Measurements from ENCODE around the gene DRD2. TPM values are rescaled to one million over a fixed set of nuclear protein-coding genes. Genes with fewer than 3 reads are reported as not detected.

DRD2 gene
- total RNA-seq, 2 experiments from 2014 or later: not detected

- H3K27ac ChIP-seq (ENCODE audit: low read depth in 1 of 2, low read length in 2 of 2): no peak overlapping the region
- H3K36me3 Mint-ChIP-seq (ENCODE audit: low read depth): no peaks in the 10 kb centered on the region
- DNase-seq: no peak
- H3K27me3 ChIP-seq (ENCODE audit: control insufficient read depth in 1 of 2, insufficient read depth in 2 of 2, low read length in 2 of 2): no peaks in the 10 kb centered on the region
- H3K36me3 ChIP-seq (ENCODE audit: insufficient read depth, low read length): no peaks in the 10 kb centered on the region
- intact Hi-C loops (cut with DNase I, micrococcal nuclease): no loop called here
- H3K4me3 ChIP-seq (ENCODE audit: low read length): no peak overlapping the region
- H3K4me1 ChIP-seq (ENCODE audit: insufficient read depth, low read length): no peaks in the 10 kb centered on the region
- no peak overlapping the region for H3K27ac Mint-ChIP-seq
- H3K9me3 Mint-ChIP-seq: no peaks in the 10 kb centered on the region
- H3K4me1 Mint-ChIP-seq (ENCODE audit: low read depth): no peaks in the 10 kb centered on the region
- ChIA-PET CTCF (no interaction called here), POLR2A (no interaction called here)
- no peak for ATAC-seq (ENCODE audit: poor library complexity)
- no peaks in the 10 kb centered on the region for H3K9me3 ChIP-seq (ENCODE audit: control insufficient read depth in 1 of 2, insufficient read depth in 1 of 2, low read length in 2 of 2)
- peaks cover 34% of the 10 kb centered on the region for H3K27me3 Mint-ChIP-seq
- no peak for TF ChIP-seq CTCF (IDR thresholded peaks at IDR 0.05)
- no peak overlapping the region for H3K4me3 Mint-ChIP-seq
These were observed 20.9 kb upstream of the DRD2 start for GRCh38 chr11:113496026-113496651.

GRCh38 chr11:113494021-113494420, 18.8 kb upstream of the DRD2 start:
- no peak overlapping the region for H3K4me3 Mint-ChIP-seq
- H3K27ac Mint-ChIP-seq: no peak overlapping the region
- H3K4me1 ChIP-seq (ENCODE audit: insufficient read depth, low read length): no peaks in the 10 kb centered on the region
- POLR2A ChIA-PET: no interaction called here
- H3K36me3 ChIP-seq (ENCODE audit: insufficient read depth, low read length): no peaks in the 10 kb centered on the region
- H3K4me1 Mint-ChIP-seq (ENCODE audit: low read depth): no peaks in the 10 kb centered on the region
- CTCF ChIA-PET: no interaction called here
- no peaks in the 10 kb centered on the region for H3K9me3 ChIP-seq (ENCODE audit: control insufficient read depth in 1 of 2, insufficient read depth in 1 of 2, low read length in 2 of 2)
- peaks cover 24% of the 10 kb centered on the region for H3K27me3 Mint-ChIP-seq
- no peak for TF ChIP-seq CTCF (IDR thresholded peaks at IDR 0.05)
- H3K27me3 ChIP-seq (ENCODE audit: control insufficient read depth in 1 of 2, insufficient read depth in 2 of 2, low read length in 2 of 2): no peaks in the 10 kb centered on the region
- DNase-seq: no peak
- no peaks in the 10 kb centered on the region for H3K9me3 Mint-ChIP-seq
- no peak for ATAC-seq (ENCODE audit: poor library complexity)
- no peak overlapping the region for H3K27ac ChIP-seq (ENCODE audit: low read depth in 1 of 2, low read length in 2 of 2)
- no peaks in the 10 kb centered on the region for H3K36me3 Mint-ChIP-seq (ENCODE audit: low read depth)
- intact Hi-C loops (cut with DNase I, micrococcal nuclease): no loop called here
- H3K4me3 ChIP-seq (ENCODE audit: low read length): no peak overlapping the region

- CTCF ChIA-PET: no interaction called here
- POLR2A ChIA-PET: no interaction called here
- intact Hi-C loops (cut with DNase I, micrococcal nuclease): no loop called here
These were observed 18.0 kb upstream of the DRD2 start for GRCh38 chr11:113493206-113493605.

More at GRCh38 chr11:113493206-113493605, 18.0 kb upstream of the DRD2 start:
- Mint-ChIP-seq H3K36me3 (ENCODE audit: low read depth) (no peaks in the 10 kb centered on the region), H3K4me1 (ENCODE audit: low read depth) (no peaks in the 10 kb centered on the region), H3K27ac (no peak overlapping the region), H3K9me3 (no peaks in the 10 kb centered on the region), H3K27me3 (peaks cover 24% of the 10 kb centered on the region), H3K4me3 (no peak overlapping the region)
- H3K4me1 ChIP-seq (ENCODE audit: insufficient read depth, low read length): no peaks in the 10 kb centered on the region
- no peak overlapping the region for H3K4me3 ChIP-seq (ENCODE audit: low read length)
- TF ChIP-seq CTCF (IDR thresholded peaks at IDR 0.05): no peak
- no peaks in the 10 kb centered on the region for H3K36me3 ChIP-seq (ENCODE audit: insufficient read depth, low read length)
- no peaks in the 10 kb centered on the region for H3K27me3 ChIP-seq (ENCODE audit: control insufficient read depth in 1 of 2, insufficient read depth in 2 of 2, low read length in 2 of 2)
- no peaks in the 10 kb centered on the region for H3K9me3 ChIP-seq (ENCODE audit: control insufficient read depth in 1 of 2, insufficient read depth in 1 of 2, low read length in 2 of 2)
- ATAC-seq (ENCODE audit: poor library complexity) (no peak), DNase-seq (no peak)
- H3K27ac ChIP-seq (ENCODE audit: low read depth in 1 of 2, low read length in 2 of 2): no peak overlapping the region

Measured in CD4-positive, alpha-beta T cell (primary cell).